SU-DHL-6 (cell line): Measurements from ENCODE around the gene FBXO42.

ENCODE experiments used
- CTCF ChIP-seq: fragments of 200-600 bp; sonication (generic); IDR thresholded peaks from one replicate; pipeline ENCODE4 v1.5.1; 2017; ENCODE audit warnings: antibody characterized with exemption, mild to moderate bottlenecking, low read length, moderate library complexity; ENCODE audit not compliant: insufficient read depth, poor library complexity, severe bottlenecking
- EZH2phosphoT487 ChIP-seq: fragments of 200-600 bp; sonication (generic), shearing (Covaris generic); conservative IDR thresholded peaks from 2 replicates; pipeline ENCODE4 v1.6.1; 2018; ENCODE audit warnings: mild to moderate bottlenecking, antibody characterized with exemption, low read length, moderate library complexity, mixed read lengths

DNA sequence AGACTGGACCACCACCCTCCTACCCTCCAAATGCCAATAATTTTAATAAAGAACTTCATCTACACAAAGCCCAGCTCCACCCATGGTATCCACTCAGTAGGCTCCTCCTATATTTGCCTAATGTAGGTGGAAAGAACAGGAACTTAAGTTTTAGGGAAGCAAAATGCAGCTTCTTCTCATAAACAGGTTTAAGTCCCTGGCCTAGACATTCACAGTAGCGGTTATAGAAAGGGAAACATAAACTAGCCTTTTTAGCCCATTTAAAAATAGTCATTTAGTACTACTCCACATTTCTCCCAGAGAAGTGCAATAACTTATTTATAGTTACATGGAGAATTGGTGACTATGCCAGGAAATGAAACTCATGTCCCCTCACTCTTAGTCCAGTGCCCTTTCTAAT, 58.7 kb downstream of the FBXO42 start:
- TF ChIP-seq CTCF (no peak), EZH2phosphoT487 (no peak)
